Smooth muscle cell of the coronary artery (primary cell): Measurements from ENCODE around the gene HSPA1L. TPM values are rescaled to one million over a fixed set of nuclear protein-coding genes. Genes with fewer than 3 reads are reported as not detected.

Experiments
- total RNA-seq: library from RNA; depleted of rRNA; stranded (reverse); fragments of >200 nt; gene quantifications from 2 replicates; pipeline ENCODE4 v1.2.3, GENCODE V29; 2014; ENCODE audit warnings: low replicate concordance

The HSPA1L gene
- total RNA-seq, result 0.98 and 4.1 TPM in 2 replicates

GRCh38 chr6:31815025-31815838 is at the start of gene HSPA1L, which contains the start of gene HSPA1A:
TSS of gene HSPA1L (minus strand) at chr6:31815283. CDS start at chr6:31811972, 3,311 bp downstream.
TSS of gene HSPA1A (plus strand) at chr6:31815543. CDS start at chr6:31815757, 214 bp downstream.

GRCh38 chr6:31862344-31863235 is 47.5 kb upstream of the HSPA1L start, which contains the start of gene NEU1:
TSS of gene NEU1 (minus strand) at chr6:31862821. CDS start at chr6:31862776, 45 bp downstream.

GRCh38 chr6:31827286-31828079 is 12.4 kb upstream of the HSPA1L start, which contains the start of gene HSPA1B:
TSS of gene HSPA1B (plus strand) at chr6:31827738. CDS start at chr6:31827951, 213 bp downstream.

DNA sequence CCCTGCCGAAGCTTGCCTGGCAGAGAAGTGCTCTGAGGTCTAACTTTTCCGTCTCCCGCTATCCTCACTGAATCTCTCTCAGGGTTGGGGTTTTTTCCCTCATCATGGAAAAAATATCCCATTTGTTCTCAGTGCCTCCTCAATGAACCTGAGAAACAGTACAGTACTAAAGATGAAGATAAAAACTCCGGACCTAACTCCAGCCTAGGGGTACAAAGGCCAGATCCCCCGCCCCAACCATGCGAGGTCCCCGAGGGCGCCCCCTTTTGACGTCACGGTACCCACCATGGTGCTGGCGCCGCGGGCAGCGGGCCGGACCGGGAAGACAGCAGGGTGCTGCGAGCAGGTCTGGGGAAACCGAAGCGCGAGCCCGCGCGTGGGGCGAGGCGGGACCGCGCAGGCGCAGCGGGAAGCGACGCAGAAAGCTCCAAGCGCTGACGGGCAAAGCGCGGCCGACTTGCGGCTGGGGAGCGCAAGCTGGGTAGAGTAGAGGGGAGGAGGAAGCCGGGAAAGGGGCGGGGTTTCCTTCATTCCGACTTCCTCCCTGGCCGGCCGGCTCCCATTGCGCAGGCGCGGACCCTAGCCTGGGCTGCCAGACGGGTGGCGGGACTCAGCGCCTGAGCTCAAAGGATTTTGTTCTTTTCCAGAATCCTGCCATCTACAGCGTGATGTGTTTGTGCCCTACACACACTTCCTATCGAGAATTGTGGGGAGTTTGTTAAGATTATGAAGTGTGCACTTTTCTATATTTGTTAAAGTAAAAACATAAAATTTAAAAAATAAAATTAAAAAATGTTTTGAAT is 8.4 kb downstream of the HSPA1L start, which contains the start of gene LSM2:
TSS of gene LSM2 (minus strand) at position 497 of the 803 bp plus-strand sequence. CDS start at position 288, 209 bp downstream.

GRCh38 chr6:31795616-31796298 is 19.3 kb downstream of the HSPA1L start, which contains the start of gene VARS1:
TSS of gene VARS1 (minus strand) at chr6:31795752. CDS start at chr6:31795217, 535 bp downstream.

GRCh38 chr6:31776989-31777666 is 38.0 kb downstream of the HSPA1L start, which contains the start of gene VWA7:
TSS of gene VWA7 (minus strand) at chr6:31777328. CDS start at chr6:31776779, 549 bp downstream.

GRCh38 chr6:31762356-31762755 is 52.7 kb downstream of the HSPA1L start, which contains the start of gene SAPCD1:
TSS of gene SAPCD1 (plus strand) at chr6:31762656. CDS start at chr6:31763055, 399 bp downstream.

Other genes with a start within 250 kb of the HSPA1L start
- gene LTA, start 243.0 kb downstream of the HSPA1L start, total RNA-seq, result not detected in 2 replicates
- gene TNF, start 239.7 kb downstream of the HSPA1L start, total RNA-seq, result not detected in 2 replicates
- gene LTB, start 232.9 kb downstream of the HSPA1L start, total RNA-seq, result not detected in 2 replicates
- gene LST1, start 229.0 kb downstream of the HSPA1L start, total RNA-seq, result 0.30 TPM in 1 of 2 replicates, not detected in the other
- not detected in 2 replicates for gene NCR3, start 222.3 kb downstream of the HSPA1L start, total RNA-seq
- gene AIF1, start 200.0 kb downstream of the HSPA1L start, total RNA-seq, result not detected in 2 replicates
- 13.9 and 24.8 TPM in 2 replicates for gene PRRC2A, start 194.6 kb downstream of the HSPA1L start, total RNA-seq
- gene BAG6, start 162.6 kb downstream of the HSPA1L start, total RNA-seq, result 54.9 and 100 TPM in 2 replicates
- gene APOM, start 159.4 kb downstream of the HSPA1L start, total RNA-seq, result 0.70 and 1.5 TPM in 2 replicates
- gene C6orf47, start 154.5 kb downstream of the HSPA1L start, total RNA-seq, result 16.6 and 18.2 TPM in 2 replicates
- 6.1 and 13.6 TPM in 2 replicates for gene GPANK1, start 150.3 kb downstream of the HSPA1L start, total RNA-seq
- gene CSNK2B, start 149.2 kb downstream of the HSPA1L start, total RNA-seq, result 71.1 and 94.1 TPM in 2 replicates
- gene LY6G5B, start 145.3 kb downstream of the HSPA1L start, total RNA-seq, result 2.2 and 4.0 TPM in 2 replicates
- gene LY6G5C, start 134.2 kb downstream of the HSPA1L start, total RNA-seq, result 0.15 TPM in 1 of 2 replicates, not detected in the other
- 51.3 and 104 TPM in 2 replicates for gene ABHD16A, start 112.0 kb downstream of the HSPA1L start, total RNA-seq
- gene LY6G6F, start 108.4 kb downstream of the HSPA1L start, total RNA-seq, result not detected in 2 replicates
- not detected in 2 replicates for gene LY6G6D, start 99.9 kb downstream of the HSPA1L start, total RNA-seq
- not detected in 2 replicates for gene LY6G6C, start 93.5 kb downstream of the HSPA1L start, total RNA-seq
- not detected in 2 replicates for gene MPIG6B, start 91.9 kb downstream of the HSPA1L start, total RNA-seq
- gene DDAH2, start 86.0 kb downstream of the HSPA1L start, total RNA-seq, result 108 and 116 TPM in 2 replicates
- 395 and 679 TPM in 2 replicates for gene CLIC1, start 78.8 kb downstream of the HSPA1L start, total RNA-seq
- 2.5 and 4.0 TPM in 2 replicates for gene MSH5, start 75.3 kb downstream of the HSPA1L start, total RNA-seq
- 0.53 and 0.70 TPM in 2 replicates for gene SAPCD1, start 52.6 kb downstream of the HSPA1L start, total RNA-seq
- 0.15 and 0.23 TPM in 2 replicates for gene VWA7, start 38.0 kb downstream of the HSPA1L start, total RNA-seq
- 37.9 and 59.7 TPM in 2 replicates for gene VARS1, start 19.5 kb downstream of the HSPA1L start, total RNA-seq
- gene LSM2, start 8.3 kb downstream of the HSPA1L start, total RNA-seq, result 24.6 and 27.8 TPM in 2 replicates
- 47.1 and 396 TPM in 2 replicates for gene HSPA1A, start 260 bp upstream of the HSPA1L start, total RNA-seq
- 66.7 and 494 TPM in 2 replicates for gene HSPA1B, start 12.5 kb upstream of the HSPA1L start, total RNA-seq
- 54.9 and 72.8 TPM in 2 replicates for gene NEU1, start 47.5 kb upstream of the HSPA1L start, total RNA-seq
- not detected in 2 replicates for gene SLC44A4, start 63.7 kb upstream of the HSPA1L start, total RNA-seq
- gene EHMT2, start 82.4 kb upstream of the HSPA1L start, total RNA-seq, result 41.5 and 175 TPM in 2 replicates
- gene ZBTB12, start 86.8 kb upstream of the HSPA1L start, total RNA-seq, result 6.2 and 12.4 TPM in 2 replicates
- 0.90 and 26.7 TPM in 2 replicates for gene C2, start 112.4 kb upstream of the HSPA1L start, total RNA-seq
- gene CFB, start 130.8 kb upstream of the HSPA1L start, total RNA-seq, result 15.0 and 108 TPM in 2 replicates
- gene NELFE, start 143.7 kb upstream of the HSPA1L start, total RNA-seq, result 77.8 and 109 TPM in 2 replicates
- 48.6 and 68.8 TPM in 2 replicates for gene SKIC2, start 143.9 kb upstream of the HSPA1L start, total RNA-seq
- 6.9 and 12.9 TPM in 2 replicates for gene DXO, start 156.9 kb upstream of the HSPA1L start, total RNA-seq
- 3.7 and 23.1 TPM in 2 replicates for gene C4A, start 166.8 kb upstream of the HSPA1L start, total RNA-seq
- gene C4B, start 199.5 kb upstream of the HSPA1L start, total RNA-seq, result 3.2 and 24.0 TPM in 2 replicates
- gene CYP21A2, start 223.1 kb upstream of the HSPA1L start, total RNA-seq, result 0.08 TPM in 1 of 2 replicates, not detected in the other